Right lobe of liver (tissue), 6 donors: ENCODE data around the gene JUP. TPM values are rescaled to one million over a fixed set of nuclear protein-coding genes. Genes with fewer than 3 reads are reported as not detected.
A peak's percentile ranks its signal among the peaks of the same experiment; 100 is the strongest.

Experiments used
- ATAC-seq, 4 donors: fragments of 200-7000 bp; cut with Tn5 transposase; one replicate each; pipeline ENCODE4 v1.9.1; 2020; ENCODE audit warnings: mild to moderate bottlenecking in 4 of 4, moderate library complexity in 4 of 4
- DNase-seq, 3 donors: peaks; one replicate each; pipeline ENCODE4 v3.0.0-alpha.2; 2020
- H3K27ac ChIP-seq, 3 donors: fragments of 200-600 bp; one replicate each; pipeline ENCODE4 v1.8.0; 2022
- H3K27me3 ChIP-seq, 2 donors: fragments of 200-600 bp; one replicate each; pipeline ENCODE4 v1.8.0; 2022
- H3K36me3 ChIP-seq, 4 donors: fragments of 200-600 bp; sonication (generic) in 1 of 4; one replicate each; pipeline versions ENCODE4 v1.5.1 to v1.8.0; 2017 to 2022; ENCODE audit warnings: control low read depth in 1 of 4
- H3K4me1 ChIP-seq, 4 donors: fragments of 200-600 bp; sonication (generic) in 1 of 4; one replicate each; pipeline versions ENCODE4 v1.5.1 to v1.8.0; 2017 to 2022; ENCODE audit warnings: control low read depth in 1 of 4
- H3K4me3 ChIP-seq, 3 donors: fragments of 200-600 bp; one replicate each; pipeline ENCODE4 v1.8.0; 2022
- H3K9me3 ChIP-seq, 4 donors: fragments of 200-600 bp; sonication (generic) in 1 of 4; one replicate each; pipeline versions ENCODE4 v1.5.1 to v1.8.0; 2017 to 2022; ENCODE audit warnings: control low read depth in 1 of 4
- CTCF ChIP-seq, 4 donors: fragments of 200-600 bp in 3 of 4; fragments of 450-650 bp in 1 of 4; IDR thresholded peaks; one replicate each; pipeline versions ENCODE4 v1.5.1 to v1.8.0; 2016 to 2022; ENCODE audit warnings: antibody characterized with exemption in 4 of 4, mild to moderate bottlenecking in 2 of 4
- POLR2A ChIP-seq: fragments of 450-650 bp; IDR thresholded peaks from one replicate; pipeline ENCODE4 v1.6.1; 2017; ENCODE audit warnings: antibody characterized with exemption, mild to moderate bottlenecking
- WGBS: methylation state at CpG from one replicate; pipeline ENCODE4 v1.1.6; 2018; ENCODE audit warnings: low coverage, low lambda C conversion rate; ENCODE audit not compliant: insufficient coverage; ENCODE audit errors: missing lambda C conversion rate; 5-methylcytosine and 5-hydroxymethylcytosine counted together
- intact Hi-C, 2 donors: fragments of 100-400 bp; cut with DNase I; formaldehyde crosslinking; loops; one replicate each; pipeline versions ENCODE4 v1.11.2 to v1.14.1; 2022
- total RNA-seq, 6 experiments: library from RNA; depleted of rRNA in 2 of 6; stranded (reverse); fragments of >200 nt in 2 of 6; fragmentation: NEBNext Ultra II Directional in 3 of 6; extraction: Animal tissue kit (Norgen Biotek cat#: 25700) in 3 of 6; gene quantifications; one replicate each; pipeline versions ENCODE4 v1.1.0 to v1.2.4, GENCODE V29; 2016 to 2023
- donor health status: DM: no; HTN: yes; CAD: no.
- donor health status: DM: no; HTN: no; CAD: no.
- donor health status: DM: no; HTN: no; CAD: no.
- donor health status: DM: no; HTN: yes; CAD: no.
- donor health status: DM: no; HTN: yes; CAD: no.

Gene JUP
- total RNA-seq, 6 experiments from 2014 or later, result 54.3 to 74.8 (median 65.7) TPM

DNA sequence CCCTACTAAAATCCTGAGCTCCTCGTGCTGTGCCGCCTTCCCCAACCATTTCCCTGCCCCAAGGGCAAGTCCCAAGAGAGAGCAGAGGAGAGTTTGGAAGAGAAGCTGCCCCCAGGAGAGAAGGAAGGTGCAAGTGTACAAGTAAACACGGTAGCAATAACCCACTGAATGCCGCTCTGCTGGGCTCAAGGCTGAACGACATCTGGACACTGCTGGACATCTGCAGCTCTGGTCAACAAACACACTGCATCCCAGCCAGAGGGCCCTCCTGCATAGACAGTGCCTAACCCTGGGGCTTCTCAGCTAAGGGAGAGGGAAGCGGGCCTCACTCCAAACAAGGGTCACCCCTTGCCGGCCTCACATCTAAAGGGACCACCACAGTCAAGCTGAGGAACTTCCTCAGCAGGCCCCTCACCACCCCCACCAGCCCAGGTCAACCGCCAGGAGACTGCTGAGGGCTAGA, 12.7 kb downstream of the JUP start:
- Histone ChIP-seq H3K4me3 (no peak overlapping the region), H3K36me3 (peaks cover 0 to 26% (median 10%) of the 10 kb centered on the region in 4 donors), H3K27me3 (no peaks in the 10 kb centered on the region), H3K27ac (peak overlapping the region; percentile 70 to 97 (median 96)), H3K4me1 (peaks cover 0 to 68% (median 33%) of the 10 kb centered on the region in 4 donors), H3K9me3 (no peaks in the 10 kb centered on the region)
- TF ChIP-seq POLR2A (no peak), CTCF (IDR thresholded peaks at IDR 0.05) (no peak)
- ATAC-seq, result no peak
- intact Hi-C loops, result no loop called here
- DNase-seq, result no peak
- WGBS, result 43% methylated on average over 3 of the region's 8 CpGs

GRCh38 chr17:41773190-41773588, 13.3 kb downstream of the JUP start:
- Histone ChIP-seq H3K4me1 (peaks cover 0 to 65% (median 30%) of the 10 kb centered on the region in 4 donors), H3K27ac (peak overlapping the region; percentile 70 to 97 (median 96)), H3K9me3 (no peaks in the 10 kb centered on the region), H3K4me3 (peak overlapping the region in 1 of 3 donors; percentile 55), H3K36me3 (peaks cover 0 to 32% (median 14%) of the 10 kb centered on the region in 4 donors), H3K27me3 (no peaks in the 10 kb centered on the region)
- TF ChIP-seq CTCF (IDR thresholded peaks at IDR 0.05) (no peak), POLR2A (peak; percentile 21)
- intact Hi-C loops, result no loop called here
- ATAC-seq (peak; percentile 27 to 69 (median 42)), DNase-seq (peak; percentile 70 to 88 (median 81))
- WGBS, result 14% methylated on average over 7 of the region's 12 CpGs

DNA sequence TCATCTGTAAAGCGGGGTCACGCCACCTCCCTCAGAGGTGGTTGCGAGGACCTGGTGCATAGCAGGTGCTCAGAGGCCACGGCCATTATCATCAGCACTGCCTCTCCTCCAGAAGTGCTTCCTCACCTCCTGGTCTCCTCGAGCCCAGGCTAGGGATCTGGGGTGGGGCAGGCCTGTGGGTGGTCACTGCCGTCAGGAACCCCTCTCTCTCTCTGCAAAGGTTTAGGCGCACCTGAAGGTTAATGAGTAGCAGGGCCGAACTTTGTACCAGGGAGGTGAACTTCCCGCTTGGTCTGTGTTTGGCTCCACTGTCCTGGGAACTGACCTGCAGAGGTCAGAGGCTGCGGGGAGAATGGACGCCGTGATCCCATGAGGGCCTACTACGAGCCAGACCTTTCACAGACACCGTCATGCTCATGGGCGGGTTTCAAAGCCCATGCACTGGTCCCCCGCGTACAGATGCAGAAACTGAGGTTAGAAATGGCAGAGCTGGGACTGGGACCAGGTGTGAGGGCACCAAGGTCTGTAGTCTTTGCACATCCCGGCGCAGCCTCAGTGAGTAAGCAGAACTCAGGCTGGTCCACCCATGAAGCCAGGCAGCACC, 13.8 kb downstream of the JUP start:
- Histone ChIP-seq H3K27ac (peak overlapping the region; percentile 70 to 97 (median 96)), H3K27me3 (no peaks in the 10 kb centered on the region), H3K9me3 (no peaks in the 10 kb centered on the region), H3K4me1 (peaks cover 0 to 60% (median 28%) of the 10 kb centered on the region in 4 donors), H3K4me3 (peak overlapping the region; percentile 26 to 55 (median 49)), H3K36me3 (peaks cover 0 to 37% (median 17%) of the 10 kb centered on the region in 4 donors)
- intact Hi-C loops, result no loop called here
- no CpG with 5 or more reads among the region's 19 CpGs for WGBS
- DNase-seq, result peak; percentile 77 to 91 (median 86)
- ATAC-seq, result peak; percentile 69 to 80 (median 74)
- TF ChIP-seq POLR2A (no peak), CTCF (IDR thresholded peaks at IDR 0.05) (no peak)

GRCh38 chr17:41772218-41772585, 14.3 kb downstream of the JUP start:
- TF ChIP-seq CTCF (IDR thresholded peaks at IDR 0.05), result no peak
- no peak for TF ChIP-seq POLR2A
- Histone ChIP-seq H3K4me3 (peak overlapping the region; percentile 26 to 55 (median 49)), H3K36me3 (peaks cover 0 to 42% (median 19%) of the 10 kb centered on the region in 4 donors), H3K4me1 (peaks cover 0 to 56% (median 25%) of the 10 kb centered on the region in 4 donors), H3K27me3 (no peaks in the 10 kb centered on the region), H3K9me3 (no peaks in the 10 kb centered on the region), H3K27ac (peak overlapping the region; percentile 70 to 97 (median 96))
- intact Hi-C loops, result no loop called here
- ATAC-seq (peak; percentile 12 to 52 (median 40)), DNase-seq (peak in 1 of 3 donors; percentile 63)
- 33% methylated on average over 1 of the region's 4 CpGs for WGBS
